ENCODE results near the gene LMAN2L. TPM values are rescaled to one million over a fixed set of nuclear protein-coding genes. Genes with fewer than 3 reads are reported as not detected.
A peak's percentile ranks its signal among the peaks of the same experiment; 100 is the strongest.

LMAN2L gene
- total RNA-seq, 1 donor: 31.1 TPM

DNA sequence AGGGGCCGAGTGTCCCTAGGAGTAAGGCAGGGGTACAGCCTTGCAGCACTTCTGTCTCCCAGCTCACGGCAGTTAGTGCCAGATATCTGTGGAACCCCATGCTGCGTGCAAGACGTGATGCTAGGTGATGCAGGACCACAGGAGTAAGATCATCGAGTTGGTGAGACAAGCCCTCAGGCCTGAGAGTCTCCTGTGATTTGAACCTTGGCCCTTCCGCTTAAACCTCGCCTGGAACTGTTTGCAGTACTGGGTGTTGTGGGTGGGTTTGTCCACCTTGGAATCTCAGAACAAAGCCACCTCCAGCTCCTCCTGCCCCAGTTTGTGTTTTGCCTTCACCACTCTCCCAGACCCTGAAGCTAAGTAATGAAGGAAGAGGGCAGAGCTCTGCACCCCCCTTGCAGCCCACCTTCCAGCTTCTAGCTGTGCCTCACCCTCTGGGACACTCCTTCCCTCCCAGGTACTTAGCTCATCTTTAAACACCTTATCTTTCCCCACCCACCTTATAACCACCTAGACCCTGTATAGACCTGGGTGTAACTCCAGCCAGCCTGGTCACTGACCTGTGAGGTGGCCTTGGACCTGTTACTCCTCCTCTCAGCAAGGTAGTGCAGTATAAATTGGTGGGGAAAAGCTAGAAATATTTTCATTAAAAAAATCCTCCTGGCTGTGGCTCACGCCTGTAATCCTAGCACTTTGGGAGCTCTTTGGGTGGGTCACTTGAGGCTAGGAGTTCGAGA is 27.4 kb upstream of the LMAN2L start:
- TF ChIP-seq, protein P1, sequence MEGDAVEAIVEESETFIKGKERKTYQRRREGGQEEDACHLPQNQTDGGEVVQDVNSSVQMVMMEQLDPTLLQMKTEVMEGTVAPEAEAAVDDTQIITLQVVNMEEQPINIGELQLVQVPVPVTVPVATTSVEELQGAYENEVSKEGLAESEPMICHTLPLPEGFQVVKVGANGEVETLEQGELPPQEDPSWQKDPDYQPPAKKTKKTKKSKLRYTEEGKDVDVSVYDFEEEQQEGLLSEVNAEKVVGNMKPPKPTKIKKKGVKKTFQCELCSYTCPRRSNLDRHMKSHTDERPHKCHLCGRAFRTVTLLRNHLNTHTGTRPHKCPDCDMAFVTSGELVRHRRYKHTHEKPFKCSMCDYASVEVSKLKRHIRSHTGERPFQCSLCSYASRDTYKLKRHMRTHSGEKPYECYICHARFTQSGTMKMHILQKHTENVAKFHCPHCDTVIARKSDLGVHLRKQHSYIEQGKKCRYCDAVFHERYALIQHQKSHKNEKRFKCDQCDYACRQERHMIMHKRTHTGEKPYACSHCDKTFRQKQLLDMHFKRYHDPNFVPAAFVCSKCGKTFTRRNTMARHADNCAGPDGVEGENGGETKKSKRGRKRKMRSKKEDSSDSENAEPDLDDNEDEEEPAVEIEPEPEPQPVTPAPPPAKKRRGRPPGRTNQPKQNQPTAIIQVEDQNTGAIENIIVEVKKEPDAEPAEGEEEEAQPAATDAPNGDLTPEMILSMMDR (IDR thresholded peaks at IDR 0.05; ENCODE audit: insufficient read depth, low read depth, low read length): no peak
- H3K4me3 ChIP-seq (ENCODE audit: low read depth, low read length): no peak overlapping the region
- DNase-seq (ENCODE audit: low read depth): no peak

DNA sequence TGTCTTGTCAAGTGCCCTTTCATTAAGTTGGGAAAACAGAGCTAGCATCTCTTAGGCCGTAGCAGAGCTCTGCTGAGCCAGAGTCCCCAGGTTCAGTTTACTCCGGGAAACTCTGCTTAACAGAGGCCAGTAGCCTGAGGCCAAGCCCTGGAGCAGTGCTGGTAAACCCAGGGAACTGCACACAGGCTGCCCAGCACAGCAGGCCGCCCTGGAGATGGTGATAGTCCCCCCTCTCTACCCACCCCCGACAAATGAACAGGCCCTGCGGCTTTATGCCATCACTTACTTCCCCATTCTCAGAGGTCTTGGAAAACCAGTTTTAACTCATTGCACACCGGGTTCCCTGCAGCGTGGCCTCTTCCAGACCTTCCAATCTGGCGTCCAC is 24.4 kb upstream of the LMAN2L start:
- DNase-seq (ENCODE audit: low read depth): no peak
- peak overlapping the region; percentile 21 for H3K4me3 ChIP-seq (ENCODE audit: low read depth, low read length)

DNA sequence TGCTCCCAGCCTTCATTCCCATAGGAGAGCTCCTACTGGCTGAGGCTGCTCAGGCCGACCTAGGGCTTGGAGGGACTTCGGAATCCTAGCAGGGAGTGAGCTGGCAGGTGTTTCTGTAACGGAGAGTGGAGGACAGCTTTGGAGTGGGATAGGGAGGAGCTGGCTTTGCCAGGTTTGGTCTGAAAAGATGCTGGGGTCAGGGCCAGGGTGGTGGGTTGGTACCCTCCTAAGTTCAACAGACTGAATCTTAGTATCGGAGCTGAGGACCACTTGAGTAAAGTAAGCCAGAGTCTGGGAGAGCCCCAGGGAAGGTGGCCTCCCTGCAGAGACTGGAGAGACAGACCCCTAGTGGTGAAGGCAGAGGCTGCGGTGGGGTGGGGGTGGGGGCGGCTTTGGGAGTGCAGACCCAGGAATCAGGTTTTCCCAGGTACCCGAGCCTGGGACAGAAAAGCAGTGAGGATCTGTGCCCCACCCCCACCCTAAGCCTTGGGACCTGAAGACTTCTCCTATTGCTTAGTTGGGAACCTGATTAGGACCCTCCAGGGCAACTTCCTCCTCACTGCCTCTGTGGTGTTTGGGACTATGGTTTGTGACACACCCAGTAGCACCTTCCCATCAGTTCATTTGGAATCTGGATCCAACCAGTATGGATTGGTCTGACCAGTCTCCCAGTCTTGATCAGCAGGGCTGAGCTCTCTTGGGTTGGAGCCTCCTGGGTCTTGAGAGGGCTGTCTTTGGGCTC is 23.8 kb upstream of the LMAN2L start:
- peak overlapping the region; percentile 30 for H3K4me3 ChIP-seq (ENCODE audit: low read depth, low read length)
- DNase-seq (ENCODE audit: low read depth): no peak
- TF ChIP-seq, protein P1 (IDR thresholded peaks at IDR 0.05; ENCODE audit: insufficient read depth, low read depth, low read length): peak; percentile 54

More for the DNA sequence above, 24.4 kb upstream of the LMAN2L start:
- TF ChIP-seq, protein P1 (IDR thresholded peaks at IDR 0.05; ENCODE audit: insufficient read depth, low read depth, low read length): no peak

DNA sequence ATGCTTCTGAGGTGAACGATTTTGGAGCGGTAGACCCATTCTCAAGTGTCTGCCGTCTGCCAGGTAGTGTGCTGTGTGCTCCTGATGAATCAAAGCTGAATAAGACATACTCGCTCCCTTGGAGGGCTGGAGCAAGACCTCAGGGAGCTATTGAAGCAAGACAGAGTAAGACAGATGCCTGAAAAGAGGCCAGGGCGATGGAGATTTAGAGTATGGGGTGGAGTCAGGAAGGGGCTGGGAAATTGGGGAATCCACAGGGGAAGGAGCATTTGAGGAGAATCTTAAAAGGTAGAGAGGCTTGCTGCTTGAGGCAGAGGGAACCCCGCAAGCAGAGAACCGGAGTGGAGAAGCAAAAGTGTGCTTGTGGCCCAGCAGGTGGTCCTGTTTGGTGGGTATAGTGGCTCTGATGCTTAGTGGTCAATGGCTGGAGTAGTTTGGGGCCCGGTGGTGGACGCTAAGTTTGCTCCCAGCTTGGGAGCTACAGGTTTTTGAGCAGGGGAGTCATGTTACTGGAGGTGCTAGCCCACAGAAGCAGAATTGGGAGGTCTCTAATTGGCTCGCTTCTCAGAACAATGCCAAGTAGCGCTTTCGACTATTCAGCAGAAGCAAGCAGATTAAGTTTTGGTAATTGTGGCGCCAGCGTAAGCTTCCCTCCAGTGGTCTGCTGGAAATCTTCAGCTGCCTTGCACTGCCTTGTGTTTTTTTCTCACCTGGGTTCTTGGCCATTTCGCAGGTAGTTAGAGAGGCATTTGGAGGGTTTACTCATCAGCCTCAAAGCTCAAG is 22.9 kb upstream of the LMAN2L start:
- H3K4me3 ChIP-seq (ENCODE audit: low read depth, low read length): peak overlapping the region; percentile 31
- DNase-seq (ENCODE audit: low read depth): no peak
- TF ChIP-seq, protein P1 (IDR thresholded peaks at IDR 0.05; ENCODE audit: insufficient read depth, low read depth, low read length): no peak

DNA sequence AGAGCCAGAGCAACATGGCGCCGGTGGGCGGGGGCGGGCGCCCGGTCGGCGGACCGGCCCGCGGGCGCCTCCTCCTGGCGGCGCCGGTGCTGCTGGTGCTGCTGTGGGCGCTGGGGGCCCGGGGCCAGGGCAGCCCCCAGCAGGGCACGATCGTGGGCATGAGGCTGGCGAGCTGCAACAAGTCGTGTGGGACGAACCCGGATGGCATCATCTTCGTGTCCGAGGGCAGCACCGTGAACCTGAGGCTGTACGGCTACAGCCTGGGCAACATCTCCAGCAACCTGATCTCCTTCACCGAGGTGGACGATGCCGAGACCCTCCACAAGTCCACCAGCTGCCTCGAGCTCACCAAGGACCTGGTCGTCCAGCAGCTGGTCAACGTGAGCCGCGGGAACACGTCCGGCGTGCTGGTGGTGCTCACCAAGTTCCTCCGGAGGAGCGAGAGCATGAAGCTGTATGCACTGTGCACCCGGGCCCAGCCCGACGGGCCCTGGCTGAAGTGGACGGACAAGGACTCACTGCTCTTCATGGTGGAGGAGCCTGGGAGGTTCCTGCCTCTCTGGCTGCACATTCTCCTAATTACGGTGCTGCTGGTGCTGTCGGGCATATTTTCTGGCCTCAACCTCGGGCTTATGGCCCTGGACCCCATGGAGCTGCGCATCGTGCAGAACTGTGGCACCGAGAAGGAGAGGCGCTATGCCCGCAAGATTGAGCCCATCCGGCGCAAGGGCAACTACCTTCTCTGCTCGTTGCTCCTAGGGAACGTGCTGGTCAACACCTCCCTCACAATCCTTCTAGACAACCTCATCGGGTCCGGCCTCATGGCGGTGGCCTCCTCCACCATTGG is 21.3 kb upstream of the LMAN2L start:
- DNase-seq (ENCODE audit: low read depth): peak; percentile 35
- TF ChIP-seq, protein P1 (IDR thresholded peaks at IDR 0.05; ENCODE audit: insufficient read depth, low read depth, low read length): peak; percentile 37
- peak overlapping the region; percentile 77 for H3K4me3 ChIP-seq (ENCODE audit: low read depth, low read length)

Measured in fibroblast of villous mesenchyme (primary cell).